Mesenchymal stem cell (in vitro differentiated cells and primary cell): ENCODE measurements around the gene EMP1.

Experiments used
- DNase-seq: peaks from one replicate; pipeline ENCODE4 v3.0.0-alpha.2; 2013
- H2AFZ ChIP-seq: one replicate; pipeline ENCODE4 v1.6.1; 2013; ENCODE audit warnings: low read depth, mild to moderate bottlenecking, control low read depth, inconsistent platforms, low read length, moderate library complexity
- H2AK5ac ChIP-seq: 2 replicates; pipeline ENCODE4 v1.6.1; 2013; ENCODE audit warnings: low read length, moderate library complexity, mild to moderate bottlenecking, inconsistent platforms; ENCODE audit not compliant: severe bottlenecking
- H2BK120ac ChIP-seq: one replicate; pipeline ENCODE4 v1.6.1; 2013; ENCODE audit warnings: low read depth, mild to moderate bottlenecking, inconsistent platforms, low read length, moderate library complexity
- H2BK12ac ChIP-seq, 2 experiments: one replicate each; pipeline ENCODE4 v1.6.1; 2013; ENCODE audit warnings: inconsistent platforms in 2 of 2, low read length in 2 of 2, mild to moderate bottlenecking in 2 of 2, moderate library complexity in 2 of 2, control low read depth in 1 of 2
- H2BK15ac ChIP-seq: one replicate; pipeline ENCODE4 v1.6.1; 2013; ENCODE audit warnings: mild to moderate bottlenecking, low read depth, inconsistent platforms; ENCODE audit not compliant: poor library complexity, severe bottlenecking
- H2BK5ac ChIP-seq: 2 replicates; pipeline ENCODE4 v1.6.1; 2013; ENCODE audit warnings: low read depth, mild to moderate bottlenecking, low read length, control low read depth, inconsistent platforms; ENCODE audit not compliant: poor library complexity, severe bottlenecking
- H3K14ac ChIP-seq, 2 experiments: one replicate each; pipeline ENCODE4 v1.6.1; 2013; ENCODE audit warnings: inconsistent platforms in 2 of 2, low read length in 2 of 2, control low read depth in 1 of 2, mild to moderate bottlenecking in 1 of 2, moderate library complexity in 1 of 2
- H3K18ac ChIP-seq, 2 experiments: one replicate each; pipeline ENCODE4 v1.6.1; 2013; ENCODE audit warnings: inconsistent platforms in 2 of 2, low read length in 2 of 2, control low read depth in 1 of 2, low read depth in 1 of 2, mild to moderate bottlenecking in 1 of 2
- H3K23ac ChIP-seq, 2 experiments: one replicate each; pipeline ENCODE4 v1.6.1; 2013; ENCODE audit warnings: inconsistent platforms in 2 of 2, low read length in 2 of 2, mild to moderate bottlenecking in 2 of 2, moderate library complexity in 2 of 2, control low read depth in 1 of 2
- H3K27ac ChIP-seq: 2 replicates; pipeline ENCODE4 v1.5.1; 2013; ENCODE audit warnings: mild to moderate bottlenecking, moderate library complexity, low read length, control low read depth, inconsistent platforms; ENCODE audit not compliant: poor library complexity, severe bottlenecking
- H3K27me3 ChIP-seq, 2 experiments: 2 replicates each; pipeline versions ENCODE4 v1.6.1 to v1.7.0; 2013; ENCODE audit warnings: low read length in 2 of 2, mild to moderate bottlenecking in 2 of 2, moderate library complexity in 2 of 2, control low read depth in 1 of 2, inconsistent platforms in 1 of 2; ENCODE audit not compliant: control insufficient read depth in 1 of 2, insufficient read depth in 1 of 2
- H3K36me3 ChIP-seq, 2 experiments: 2 replicates each; pipeline versions ENCODE4 v1.6.1 to v1.7.0; 2013; ENCODE audit warnings: low read length in 2 of 2, control low read depth in 1 of 2, inconsistent platforms in 1 of 2, low read depth in 1 of 2, mild to moderate bottlenecking in 1 of 2; ENCODE audit not compliant: insufficient read depth in 2 of 2, control insufficient read depth in 1 of 2
- H3K4ac ChIP-seq, 2 experiments: one replicate each; pipeline ENCODE4 v1.6.1; 2013; ENCODE audit warnings: inconsistent platforms in 2 of 2, low read length in 2 of 2, mild to moderate bottlenecking in 2 of 2, moderate library complexity in 2 of 2, control low read depth in 1 of 2, low read depth in 1 of 2
- H3K4me1 ChIP-seq: 2 replicates; pipeline ENCODE4 v1.6.1; 2013; ENCODE audit warnings: low read depth, low read length, control low read depth; ENCODE audit not compliant: control insufficient read depth, insufficient read depth
- H3K4me2 ChIP-seq: 2 replicates; pipeline ENCODE4 v1.6.1; 2013; ENCODE audit warnings: low read length, mild to moderate bottlenecking, inconsistent platforms; ENCODE audit not compliant: poor library complexity, severe bottlenecking
- H3K4me3 ChIP-seq, 2 experiments: 2 replicates each; pipeline versions ENCODE4 v1.5.1 to v1.7.0; 2013; ENCODE audit warnings: low read length in 2 of 2, mild to moderate bottlenecking in 2 of 2, control low read depth in 1 of 2, low read depth in 1 of 2; ENCODE audit not compliant: insufficient read depth in 1 of 2
- H3K79me1 ChIP-seq: replicated peaks from 2 replicates; pipeline ENCODE4 v1.6.1; 2013; ENCODE audit warnings: mild to moderate bottlenecking, control low read depth, low read length, inconsistent platforms; ENCODE audit not compliant: poor library complexity, severe bottlenecking
- H3K9ac ChIP-seq: 2 replicates; pipeline ENCODE4 v1.7.0; 2013; ENCODE audit warnings: mild to moderate bottlenecking, low read length, moderate library complexity
- H3K9me3 ChIP-seq: 2 replicates; pipeline ENCODE4 v1.7.0; 2013; ENCODE audit warnings: mild to moderate bottlenecking, low read length; ENCODE audit not compliant: control insufficient read depth
- H4K8ac ChIP-seq: one replicate; pipeline ENCODE4 v1.6.1; 2013; ENCODE audit warnings: inconsistent platforms, mild to moderate bottlenecking, low read length, moderate library complexity
- H4K91ac ChIP-seq: one replicate; pipeline ENCODE4 v1.6.1; 2013; ENCODE audit warnings: mild to moderate bottlenecking, low read length, inconsistent platforms
- WGBS: methylation state at CpG from one replicate; pipeline ENCODE4 v1.1.7; 2013; ENCODE audit warnings: mixed read lengths; 5-methylcytosine and 5-hydroxymethylcytosine counted together

Gene EMP1

GRCh38 chr12:13211859-13212664 is 15.5 kb downstream of the EMP1 start:
- 58% methylated on average over 6 of the region's 8 CpGs for WGBS
- Histone ChIP-seq H3K4me2 (no peak overlapping the region), H2BK15ac (no peak overlapping the region), H2AFZ (no peak overlapping the region), H3K27me3 (no peaks in the 10 kb centered on the region), H3K18ac (no peak overlapping the region), H3K9ac (peak overlapping the region; percentile 99), H2BK5ac (no peak overlapping the region), H3K79me1 (peaks cover 6% of the 10 kb centered on the region), H3K14ac (no peak overlapping the region), H3K23ac (no peak overlapping the region), H4K8ac (no peak overlapping the region), H3K4me1 (peaks cover 2% of the 10 kb centered on the region), H2BK12ac (no peak overlapping the region), H2AK5ac (no peak overlapping the region), H3K9me3 (no peaks in the 10 kb centered on the region), H2BK120ac (no peak overlapping the region), H3K4ac (peak overlapping the region in 1 of 2 experiments; percentile 22), H4K91ac (no peak overlapping the region), H3K36me3 (peaks cover 6 to 100% of the 10 kb centered on the region in 2 experiments), H3K4me3 (no peak overlapping the region), H3K27ac (no peak overlapping the region)
- DNase-seq = peak; percentile 83

GRCh38 chr12:13215056-13215455 is 18.5 kb downstream of the EMP1 start:
- 92% methylated on average over 3 of the region's 4 CpGs for WGBS
- H3K14ac ChIP-seq = no peak overlapping the region

GRCh38 chr12:13218641-13219040 is 22.1 kb downstream of the EMP1 start:
- H3K4ac ChIP-seq = no peak overlapping the region
- H3K18ac ChIP-seq = no peak overlapping the region
- peaks cover 6 to 61% of the 10 kb centered on the region in 2 experiments for H3K36me3 ChIP-seq
- no peak overlapping the region for H3K23ac ChIP-seq
- no peaks in the 10 kb centered on the region for H3K9me3 ChIP-seq
- H2BK120ac ChIP-seq = no peak overlapping the region
- DNase-seq = peak; percentile 24
- no peak overlapping the region for H3K4me3 ChIP-seq
- H3K9ac ChIP-seq = no peak overlapping the region
- H2AK5ac ChIP-seq = no peak overlapping the region
- H2BK12ac ChIP-seq = no peak overlapping the region
- H2BK5ac ChIP-seq = no peak overlapping the region
- H2AFZ ChIP-seq = no peak overlapping the region
- H2BK15ac ChIP-seq = no peak overlapping the region
- no peak overlapping the region for H3K14ac ChIP-seq
- 100% methylated on average over 3 of the region's 3 CpGs for WGBS
- no peaks in the 10 kb centered on the region for H3K79me1 ChIP-seq
- H3K4me1 ChIP-seq = peaks cover 3% of the 10 kb centered on the region
- H4K91ac ChIP-seq = no peak overlapping the region
- H3K4me2 ChIP-seq = no peak overlapping the region
- H4K8ac ChIP-seq = no peak overlapping the region
- H3K27me3 ChIP-seq = no peaks in the 10 kb centered on the region
- no peak overlapping the region for H3K27ac ChIP-seq

More at GRCh38 chr12:13215056-13215455, 18.5 kb downstream of the EMP1 start:
- DNase-seq = no peak
- Histone ChIP-seq H3K79me1 (no peaks in the 10 kb centered on the region), H2AK5ac (no peak overlapping the region), H3K4me1 (no peaks in the 10 kb centered on the region), H3K9me3 (no peaks in the 10 kb centered on the region), H3K4me3 (no peak overlapping the region), H3K23ac (no peak overlapping the region), H2BK12ac (no peak overlapping the region), H2BK120ac (no peak overlapping the region), H3K36me3 (peaks cover 6 to 96% of the 10 kb centered on the region in 2 experiments), H3K27ac (no peak overlapping the region), H3K18ac (no peak overlapping the region), H3K27me3 (no peaks in the 10 kb centered on the region), H3K9ac (peak overlapping the region; percentile 62), H2AFZ (no peak overlapping the region), H3K4ac (no peak overlapping the region), H2BK15ac (no peak overlapping the region), H3K4me2 (no peak overlapping the region), H4K8ac (no peak overlapping the region), H4K91ac (no peak overlapping the region), H2BK5ac (no peak overlapping the region)

- Histone ChIP-seq H2AK5ac (no peak overlapping the region), H3K4me1 (peaks cover 3% of the 10 kb centered on the region), H3K4me2 (no peak overlapping the region), H2BK15ac (no peak overlapping the region), H3K4me3 (no peak overlapping the region), H3K18ac (no peak overlapping the region), H3K79me1 (no peaks in the 10 kb centered on the region), H3K23ac (no peak overlapping the region), H3K27me3 (no peaks in the 10 kb centered on the region), H2BK5ac (no peak overlapping the region), H2BK120ac (no peak overlapping the region), H3K27ac (no peak overlapping the region), H3K4ac (no peak overlapping the region), H3K9me3 (no peaks in the 10 kb centered on the region), H2BK12ac (no peak overlapping the region), H3K9ac (no peak overlapping the region), H2AFZ (no peak overlapping the region), H3K36me3 (peaks cover 6 to 54% of the 10 kb centered on the region in 2 experiments), H3K14ac (no peak overlapping the region), H4K8ac (no peak overlapping the region), H4K91ac (no peak overlapping the region)
- DNase-seq = no peak
- 96% methylated on average over 2 of the region's 3 CpGs for WGBS
Observed at GRCh38 chr12:13219320-13219719, 22.8 kb downstream of the EMP1 start.
